ENCODE results near the gene CEP83.
"Not testable (repeated sequence)": the region's sequence is repeated elsewhere in the genome, so short reads cannot be mapped to it uniquely, and the experiment has no call there.

CEP83 gene

DNA sequence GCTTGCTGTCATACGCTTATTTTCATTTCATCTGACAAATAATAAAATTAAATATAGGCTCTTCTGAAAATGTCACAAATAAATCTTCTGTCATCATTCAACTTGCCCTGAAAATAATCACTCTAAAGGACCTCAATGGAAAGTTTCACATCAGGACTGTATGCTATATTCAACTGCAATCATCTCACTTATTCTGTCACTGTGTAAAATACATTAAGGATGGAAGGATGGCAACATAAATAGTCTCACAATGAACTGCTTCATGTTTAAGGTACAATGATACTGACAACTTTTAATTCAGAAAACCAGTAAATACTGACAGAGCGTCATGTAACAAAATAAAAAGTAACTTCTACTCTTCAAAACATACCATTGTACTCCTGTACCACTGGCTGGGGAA is 82.1 kb downstream of the CEP83 start:
- DNase-seq (ENCODE audit: low spot score): no peak

DNA sequence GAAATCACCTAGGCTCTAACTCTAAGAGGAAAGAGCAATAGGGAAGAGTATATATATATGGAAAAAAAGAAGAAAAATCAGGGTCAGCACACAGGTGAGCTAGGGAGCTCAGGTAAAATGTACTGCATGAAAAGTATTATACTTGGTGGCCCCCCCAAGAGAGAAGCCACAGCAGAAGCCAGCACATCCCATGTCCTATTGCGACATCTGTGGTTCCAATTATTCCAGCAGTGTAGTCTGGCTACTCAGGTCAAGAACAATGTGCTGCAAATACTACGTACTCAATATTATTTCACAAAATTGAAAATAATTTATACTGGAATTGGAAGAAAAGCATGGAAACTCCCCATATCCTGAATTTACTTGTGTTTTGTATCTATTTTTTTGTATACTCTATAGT is 85.5 kb downstream of the CEP83 start:
- no peak for DNase-seq (ENCODE audit: low spot score)

DNA sequence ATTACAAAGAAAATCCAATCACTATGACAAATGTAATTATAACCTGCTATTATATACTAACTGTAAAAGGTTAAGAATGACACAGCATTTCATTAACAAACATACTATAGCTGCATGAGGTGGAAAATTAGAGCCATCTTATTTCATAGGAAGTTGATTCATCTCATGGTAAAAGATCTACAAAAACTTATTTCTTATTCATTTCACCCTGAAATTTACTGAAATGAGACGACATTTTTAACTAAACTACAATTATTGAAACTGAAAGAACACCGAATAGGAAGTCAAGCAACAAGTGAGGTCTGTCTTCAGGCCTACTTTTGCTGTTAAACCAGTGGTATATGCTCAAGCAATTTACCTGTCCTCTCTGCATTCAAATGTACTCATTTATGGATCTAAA is 87.2 kb downstream of the CEP83 start:
- DNase-seq (ENCODE audit: low spot score): no peak

DNA sequence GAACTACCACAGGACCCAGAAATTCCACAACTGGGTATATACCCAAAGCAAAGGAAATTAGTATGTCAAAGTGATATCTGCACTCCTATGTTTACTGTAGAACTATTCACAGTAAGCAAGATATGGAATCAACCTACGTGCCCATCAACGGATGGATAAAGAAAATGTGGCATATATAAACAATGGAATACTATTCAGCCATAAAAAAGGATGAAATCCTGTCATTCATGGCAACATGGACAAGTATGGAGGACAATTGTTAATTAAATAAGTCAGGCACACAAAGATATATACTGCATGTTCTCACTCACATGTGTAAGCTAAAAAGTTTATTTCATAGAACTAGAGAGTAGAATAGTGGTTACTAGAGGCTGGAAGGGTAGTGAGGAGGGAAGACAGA is 97.0 kb downstream of the CEP83 start:
- DNase-seq (ENCODE audit: low spot score): no peak

DNA sequence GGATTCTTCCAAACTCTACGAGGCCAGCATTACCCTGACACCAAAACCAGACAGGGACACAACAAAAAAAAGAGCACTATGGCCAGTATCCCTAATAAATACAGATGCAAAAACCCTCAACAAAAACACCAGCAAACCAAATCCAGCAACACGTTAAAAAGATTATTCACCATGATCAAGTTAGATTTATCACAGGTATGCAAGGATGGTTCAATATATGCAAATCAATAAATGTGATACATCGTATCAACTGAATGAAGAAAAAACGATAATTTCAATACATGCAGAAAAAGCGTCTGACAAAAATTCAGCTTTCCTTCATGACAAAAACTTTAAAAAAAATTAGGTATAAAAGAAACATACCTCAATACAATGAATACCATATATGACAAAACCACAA is 99.9 kb downstream of the CEP83 start:
- no peak for DNase-seq (ENCODE audit: low spot score)

DNA sequence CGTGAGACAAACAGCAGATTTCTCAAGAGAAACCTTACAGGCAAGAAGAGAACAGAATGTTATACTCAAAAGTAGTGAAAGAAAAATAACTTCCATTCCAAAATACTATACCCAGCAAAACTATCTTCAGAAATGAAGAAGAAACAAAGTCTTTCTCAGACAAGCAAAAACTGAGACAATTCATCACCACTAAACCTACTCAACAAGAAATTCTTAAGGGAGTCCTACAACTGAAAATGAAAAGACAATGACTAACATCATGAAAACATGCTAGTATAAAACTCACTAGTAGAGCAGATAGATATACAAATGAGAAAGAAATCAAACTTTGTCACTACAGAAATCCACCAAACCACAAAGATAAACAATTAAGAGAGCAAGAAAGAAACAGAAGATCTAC is 106.5 kb downstream of the CEP83 start:
- DNase-seq (ENCODE audit: low spot score): no peak

DNA sequence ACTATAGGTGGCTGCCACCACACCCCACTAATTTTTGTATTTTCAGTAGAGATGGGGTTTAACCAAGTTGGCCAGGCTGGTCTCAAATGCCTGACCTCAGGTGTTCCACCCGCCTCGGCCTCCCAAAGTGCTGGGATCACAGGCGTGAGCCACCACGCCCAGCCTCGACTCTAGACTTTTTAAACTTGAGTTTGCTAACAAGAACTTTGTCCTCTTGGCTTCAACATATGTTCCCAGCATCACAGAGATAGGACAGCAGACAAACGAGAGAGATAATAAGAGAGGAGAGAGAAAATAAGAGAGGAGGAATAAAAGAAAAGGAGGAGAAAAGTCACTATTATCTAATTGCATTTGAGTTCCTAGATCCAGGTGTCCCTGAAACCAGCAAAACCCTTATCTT is 119.1 kb downstream of the CEP83 start:
- DNase-seq (ENCODE audit: low spot score): no peak

DNA sequence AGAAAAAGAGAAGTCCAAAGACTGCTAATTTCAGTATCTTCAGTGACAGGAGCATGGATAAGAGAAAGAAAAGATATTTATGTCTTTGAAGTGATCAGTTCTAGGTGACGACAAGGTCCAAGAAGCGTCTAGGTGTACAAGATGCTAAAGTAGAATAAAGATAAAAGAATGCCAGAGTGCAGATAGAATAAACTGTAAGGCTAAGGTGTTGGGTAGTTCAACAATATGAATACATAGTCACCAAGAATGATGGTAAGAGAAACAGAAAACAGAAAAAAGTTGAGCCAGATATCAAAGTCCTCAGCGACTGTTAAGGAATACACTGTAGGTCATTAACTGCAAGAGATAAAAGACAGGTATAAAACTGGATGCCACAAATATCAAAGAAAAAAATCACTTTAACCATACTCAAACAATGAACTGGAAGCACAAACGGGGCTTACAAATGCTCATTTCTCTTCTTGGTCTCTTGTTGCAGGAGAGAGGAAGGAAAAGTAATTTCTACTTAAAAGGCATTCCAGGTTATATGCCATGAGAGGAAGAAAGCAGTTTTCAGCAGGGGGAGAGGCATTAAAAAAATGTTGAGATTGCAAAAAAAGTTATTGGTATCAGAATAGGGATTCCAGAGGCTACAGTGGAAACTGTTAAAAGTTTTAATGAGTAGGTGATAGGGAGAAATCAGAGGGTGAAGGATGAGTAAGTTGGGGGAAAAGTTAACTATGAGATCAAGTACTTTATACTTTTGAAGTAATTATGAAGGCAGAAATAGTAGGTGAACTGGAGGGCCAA is 121.5 kb downstream of the CEP83 start:
- no peak for DNase-seq (ENCODE audit: low spot score)

DNA sequence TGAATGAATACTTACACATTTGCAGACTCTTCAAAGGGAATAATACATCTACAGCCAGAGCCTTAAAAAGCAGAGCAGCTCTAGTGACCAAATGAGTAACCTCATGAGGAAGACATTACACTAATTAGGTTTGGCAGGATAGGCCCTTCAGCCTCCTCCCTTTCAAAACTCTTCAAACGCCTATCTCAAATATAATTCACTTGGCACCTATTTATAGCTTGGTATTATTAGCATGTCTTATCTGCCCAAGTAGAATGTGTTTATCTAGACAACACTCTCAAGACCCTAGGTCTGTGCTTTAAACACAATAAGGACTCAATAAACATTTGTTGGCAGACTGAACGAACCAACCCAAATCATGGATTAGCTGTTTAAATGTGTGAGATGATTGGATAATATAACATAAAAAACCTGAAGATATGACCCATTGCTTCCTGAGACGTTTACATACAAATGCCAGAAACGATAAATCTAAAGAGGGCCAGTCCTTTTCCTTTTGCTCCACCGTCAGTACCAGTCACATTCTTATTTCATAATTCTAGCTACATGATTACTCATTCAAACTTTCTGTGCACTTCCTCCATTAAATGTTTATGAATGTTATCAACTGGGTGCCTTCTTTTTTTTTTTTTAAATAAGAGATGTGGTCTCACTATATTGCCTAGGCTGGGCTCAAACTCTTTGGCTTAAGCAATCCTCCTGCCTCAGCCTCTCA is 123.3 kb downstream of the CEP83 start:
- no peak for DNase-seq (ENCODE audit: low spot score)

DNA sequence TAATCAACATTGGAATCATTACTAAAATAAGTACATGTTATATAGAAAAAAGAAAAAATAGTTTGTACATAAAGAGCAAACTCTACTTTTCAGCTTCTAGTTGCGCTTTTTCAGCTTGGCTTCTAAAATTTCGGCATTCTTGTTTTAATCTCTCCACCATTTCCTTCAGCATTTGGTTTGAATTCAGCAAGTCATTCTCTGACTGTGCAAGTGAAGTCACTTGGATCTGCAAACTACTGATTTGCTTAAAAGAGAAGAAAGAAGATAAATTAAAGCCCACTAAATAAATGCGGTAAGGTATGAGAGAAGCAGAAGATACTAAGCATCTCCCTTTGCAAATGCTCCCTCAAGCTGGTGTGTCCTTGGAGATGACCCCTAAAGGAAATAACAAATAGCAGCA is 126.3 kb downstream of the CEP83 start:
- no peak for DNase-seq (ENCODE audit: low spot score)

DNA sequence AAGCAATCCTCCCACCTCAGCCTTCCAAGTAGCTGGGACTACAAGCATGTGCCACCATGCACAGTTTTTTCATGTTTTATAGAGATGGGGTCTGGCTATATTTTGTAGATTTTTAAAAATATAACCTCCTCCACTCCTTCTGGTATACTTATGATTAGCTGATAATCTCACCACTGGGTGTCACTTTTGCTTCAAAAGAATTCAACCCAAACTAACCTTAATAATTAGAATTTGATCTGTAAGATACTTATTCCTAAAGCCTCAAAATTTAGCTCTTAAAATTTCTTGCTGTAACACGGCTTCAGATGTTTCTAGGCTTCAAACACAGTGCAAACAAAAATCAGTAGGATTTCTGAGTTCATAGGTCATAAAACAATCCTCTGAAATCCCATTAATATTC is 130.3 kb downstream of the CEP83 start:
- DNase-seq (ENCODE audit: low spot score): peak; percentile 8

DNA sequence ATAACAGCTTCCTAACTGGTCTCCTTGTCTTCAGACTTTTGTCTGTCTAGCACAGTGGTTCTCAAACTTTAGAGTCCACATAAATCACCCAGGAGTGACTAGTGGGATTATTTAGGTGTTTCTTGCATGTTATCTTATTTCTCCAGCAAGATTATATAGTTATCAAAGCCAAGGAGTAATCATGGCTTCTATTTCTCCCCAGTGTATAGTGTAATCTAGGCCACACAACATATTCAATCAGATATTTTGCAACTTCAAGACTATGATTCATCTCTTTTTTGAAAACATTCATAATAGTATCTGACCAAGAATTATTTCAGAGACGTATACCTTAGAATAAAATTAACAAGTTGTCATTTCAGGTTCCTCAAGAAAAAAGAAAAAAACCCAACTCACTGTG is 131.9 kb downstream of the CEP83 start:
- no peak for DNase-seq (ENCODE audit: low spot score)

DNA sequence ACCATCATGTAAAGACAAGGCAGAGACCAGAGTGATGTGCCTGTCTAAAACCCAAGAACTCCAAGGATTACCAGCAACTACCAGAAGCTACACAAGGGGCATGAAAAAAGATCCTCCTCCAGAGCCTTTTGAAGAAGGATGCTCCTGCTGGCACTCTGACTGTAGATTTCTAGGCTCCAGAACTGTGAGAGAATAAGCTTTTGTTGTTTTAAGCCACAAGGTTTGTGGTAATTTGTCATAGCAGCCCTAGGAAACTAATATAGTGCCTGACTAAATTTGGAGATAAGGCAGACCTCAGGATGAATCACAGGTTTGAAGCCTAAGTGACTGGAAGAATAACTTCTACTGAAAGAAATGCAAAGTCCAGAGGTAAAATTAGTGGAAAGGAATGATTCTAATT is 132.9 kb downstream of the CEP83 start:
- no peak for DNase-seq (ENCODE audit: low spot score)

DNA sequence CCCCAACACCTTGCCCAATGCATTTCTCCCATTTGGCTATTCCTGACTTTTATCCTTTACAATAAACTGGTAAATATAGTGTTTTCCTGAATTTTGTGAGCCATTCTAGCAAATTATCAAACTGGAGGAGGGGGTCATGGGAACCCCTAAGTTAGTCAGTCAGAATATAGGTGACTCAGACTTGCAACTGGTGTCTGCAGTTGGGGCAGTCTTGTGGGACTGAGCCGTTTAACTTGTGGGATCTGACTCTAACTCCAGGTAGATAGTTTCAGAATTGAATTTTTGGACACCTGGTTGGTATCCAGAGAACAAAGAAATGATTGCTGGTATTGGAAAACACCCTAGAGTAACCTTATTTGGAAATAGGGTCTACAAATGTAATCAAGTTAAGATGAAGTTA is 133.4 kb downstream of the CEP83 start:
- DNase-seq (ENCODE audit: low spot score): no peak

DNA sequence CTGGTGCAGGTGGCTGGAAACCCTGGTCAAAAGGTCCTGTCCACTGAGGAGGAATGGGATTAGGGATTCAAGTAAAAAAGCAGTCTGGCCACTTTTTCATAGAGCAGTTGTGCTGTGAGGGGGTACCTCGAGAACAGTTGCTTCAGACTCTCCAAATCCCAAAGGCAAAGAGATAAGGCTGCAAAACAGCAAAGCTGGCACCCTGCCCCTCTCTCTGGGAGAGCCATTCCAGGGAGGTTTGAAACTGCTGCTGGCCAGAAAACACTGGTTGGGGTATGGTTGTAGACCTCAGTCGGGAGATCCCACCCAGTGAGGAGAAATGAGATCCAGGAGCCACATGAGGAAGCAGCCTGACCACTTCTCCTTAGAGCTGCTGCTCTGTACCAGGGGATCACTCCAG is 137.3 kb downstream of the CEP83 start:
- DNase-seq (ENCODE audit: low spot score): no peak

DNA sequence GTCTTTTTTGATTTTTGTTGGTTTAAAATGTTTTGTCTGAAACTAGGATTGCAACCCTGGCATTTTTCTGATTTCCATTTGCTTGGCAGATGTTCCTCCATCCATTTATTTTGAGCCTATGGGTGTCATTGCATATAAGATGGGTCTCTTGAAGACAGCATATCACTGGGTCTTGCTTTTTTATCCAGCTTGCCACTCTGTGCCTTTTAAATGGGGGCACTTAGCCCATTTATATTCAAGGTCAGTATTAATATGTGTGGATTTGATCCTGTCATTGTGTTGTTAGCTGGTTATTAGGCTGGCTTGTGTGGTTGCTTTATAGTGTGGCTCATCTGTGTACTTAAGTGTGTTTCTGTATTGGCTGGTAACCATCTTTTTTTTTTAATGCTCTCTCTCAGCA is 139.6 kb downstream of the CEP83 start:
- no peak for DNase-seq (ENCODE audit: low spot score)

DNA sequence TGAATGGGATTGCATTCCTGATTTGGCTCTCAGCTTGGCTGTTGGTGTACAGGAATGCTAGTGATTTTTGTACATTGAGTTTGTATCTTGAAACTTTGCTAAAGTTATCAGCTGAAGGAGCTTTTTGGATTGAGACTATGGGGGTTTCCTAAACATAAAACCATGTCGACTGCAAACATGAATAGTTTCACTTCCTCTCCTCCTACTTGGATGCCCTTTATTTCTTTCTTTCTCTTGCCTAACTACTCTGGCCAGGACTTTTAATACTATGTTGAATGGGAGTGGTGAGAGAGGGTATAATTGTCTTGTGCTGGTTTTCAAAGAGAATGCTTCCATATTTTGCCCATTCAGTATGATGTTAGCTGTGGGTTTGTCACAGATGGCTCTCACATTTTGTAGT is 141.5 kb downstream of the CEP83 start:
- no peak for DNase-seq (ENCODE audit: low spot score)

DNA sequence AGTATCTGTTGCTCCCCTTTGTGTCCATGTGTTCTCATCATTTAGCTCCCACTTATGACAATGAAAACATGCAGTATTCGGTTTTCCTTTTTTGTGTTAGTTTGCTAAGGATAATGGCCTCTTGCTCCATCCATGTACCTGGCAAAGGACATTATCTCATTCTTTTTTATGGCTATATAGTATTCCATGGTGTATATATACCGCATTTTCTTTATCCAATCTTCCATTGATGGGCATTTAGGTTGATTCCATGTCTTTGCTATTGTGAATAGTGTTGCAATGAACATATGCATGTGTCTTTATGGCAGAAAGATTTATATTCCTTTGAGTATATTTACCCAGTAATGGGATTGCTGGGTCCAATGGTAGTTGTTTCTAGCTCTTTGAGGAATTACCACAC is 143.1 kb downstream of the CEP83 start:
- not testable (repeated sequence) for DNase-seq (ENCODE audit: low spot score)

DNA sequence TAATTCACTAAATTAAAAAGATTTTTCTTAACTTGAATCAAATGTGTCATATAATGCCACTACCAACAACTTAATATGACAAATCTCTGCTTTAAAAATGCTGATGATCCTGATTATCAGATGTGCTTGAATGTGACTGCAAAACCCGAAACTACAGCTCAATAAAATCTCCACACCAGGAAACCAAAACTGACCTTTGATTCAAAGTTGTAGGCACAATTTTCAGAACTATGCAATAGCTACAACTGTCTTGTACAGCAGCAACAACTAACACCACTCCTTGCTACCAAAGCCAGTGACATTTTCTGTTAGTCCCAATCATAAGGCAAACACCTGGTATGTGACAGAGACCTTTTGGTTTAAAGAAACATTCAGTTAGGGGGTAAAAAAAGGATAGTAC is 147.3 kb downstream of the CEP83 start:
- DNase-seq (ENCODE audit: low spot score): no peak

DNA sequence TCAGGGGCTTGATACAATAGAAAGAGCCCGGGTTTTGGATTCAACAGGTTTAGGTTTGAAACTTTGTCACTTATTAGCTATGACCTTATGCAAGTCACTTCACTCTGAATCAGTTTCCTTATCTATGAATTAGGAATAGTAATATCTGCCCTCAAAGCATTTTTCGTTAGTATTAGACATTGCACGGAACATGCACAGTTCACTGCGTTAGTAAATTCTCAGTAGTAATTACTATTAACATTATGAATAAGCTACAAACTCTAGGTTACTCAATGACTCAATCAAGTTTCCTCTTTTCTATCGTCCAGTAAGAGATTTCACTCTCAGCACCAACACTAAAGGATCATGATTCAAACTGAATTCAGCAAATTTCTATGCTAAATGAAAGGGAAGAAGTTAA is 150.3 kb downstream of the CEP83 start:
- no peak for DNase-seq (ENCODE audit: low spot score)

DNA sequence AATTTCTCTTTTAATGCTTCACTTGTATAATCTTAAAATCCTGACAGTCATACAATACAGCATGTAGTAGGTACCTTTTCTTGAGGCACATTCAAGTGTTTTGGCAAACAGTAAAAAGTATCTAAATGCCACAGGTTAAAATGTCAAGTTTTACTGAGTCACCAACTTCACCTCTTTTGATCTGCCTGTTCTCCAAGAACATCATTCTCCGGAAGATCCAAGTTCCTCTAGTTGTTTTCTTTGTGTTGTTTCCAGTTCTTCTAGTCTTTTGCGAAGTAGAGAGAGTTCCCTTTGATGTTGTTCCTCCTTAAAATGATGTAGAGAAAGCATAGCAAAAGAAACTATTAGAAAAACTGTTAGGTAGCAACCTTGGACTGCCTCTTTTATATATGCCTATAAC is 151.1 kb downstream of the CEP83 start:
- no peak for DNase-seq (ENCODE audit: low spot score)

DNA sequence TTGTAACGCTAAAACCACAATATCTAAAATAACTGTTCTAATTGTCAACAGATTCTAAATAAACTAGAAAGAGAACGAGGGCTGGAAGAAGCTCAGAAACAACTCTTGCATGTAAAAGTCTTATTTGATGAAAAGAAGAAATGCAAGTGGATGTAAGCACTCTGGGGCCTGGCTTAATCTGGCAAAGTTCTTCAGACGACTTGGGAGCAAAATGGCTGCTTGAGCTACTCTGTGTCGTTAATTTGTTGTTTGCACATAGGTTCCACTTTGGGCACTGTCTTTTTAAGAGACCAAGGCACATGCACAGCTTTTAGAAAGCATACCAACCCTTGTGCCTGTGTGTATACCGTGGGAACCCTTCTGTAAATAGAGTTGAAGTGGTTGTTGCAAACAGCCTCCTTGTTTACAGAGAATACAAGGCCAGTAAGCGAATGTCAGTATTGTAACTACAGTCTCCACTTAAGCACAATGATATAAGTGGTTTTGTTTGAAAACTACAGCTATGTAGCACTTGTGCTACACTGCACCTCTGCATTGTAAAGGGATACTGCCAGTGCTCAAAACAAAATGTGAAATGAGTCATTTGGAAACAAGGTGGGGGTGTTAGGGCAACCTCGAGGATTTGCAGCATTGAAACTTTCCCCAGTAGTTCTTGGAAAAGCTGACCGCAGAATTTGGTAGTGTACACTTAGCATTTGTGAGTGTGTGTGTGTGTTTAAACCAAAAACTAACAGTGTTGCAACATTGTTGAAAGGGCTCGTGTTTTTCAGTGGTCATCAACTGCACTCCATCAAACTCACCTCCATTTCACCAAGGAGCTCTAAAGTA is 154.3 kb downstream of the CEP83 start:
- no peak for DNase-seq (ENCODE audit: low spot score)

DNA sequence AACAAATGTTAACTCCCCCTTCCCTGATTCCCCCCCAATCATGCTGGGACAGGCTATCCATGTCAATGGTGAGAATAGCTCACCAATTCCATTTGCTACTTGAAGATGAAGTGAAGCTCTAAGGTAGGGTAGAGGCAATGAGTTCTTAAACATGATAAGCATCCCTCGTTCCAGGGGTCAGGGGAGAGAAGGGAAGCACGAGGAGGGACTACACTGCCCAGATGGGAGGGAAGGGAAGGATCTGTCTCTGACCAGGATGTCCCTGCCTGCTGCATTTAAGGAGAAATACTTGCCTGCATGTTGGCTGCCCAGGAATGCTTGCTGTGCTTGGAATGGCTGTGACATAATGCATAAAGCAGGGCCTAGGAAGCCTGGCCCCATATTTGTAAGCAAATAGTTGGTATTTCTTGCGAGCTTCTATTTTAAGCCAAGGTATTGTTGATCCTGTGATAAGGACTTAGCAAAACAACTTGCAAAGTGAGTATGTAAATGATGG is 155.1 kb downstream of the CEP83 start:
- DNase-seq (ENCODE audit: low spot score): no peak
